CD4-positive, alpha-beta T cell treated with Interleukin-17A for 4 hours (primary cell): Measurements from ENCODE around the gene RINT1.
"Not testable (repeated sequence)": the region's sequence is repeated elsewhere in the genome, so short reads cannot be mapped to it uniquely, and the experiment has no call there.

Source experiments
- DNase-seq: peaks from one replicate; pipeline ENCODE4 v3.0.0-alpha.2; 2020; ENCODE audit warnings: mixed read lengths

Gene RINT1

GRCh38 chr7:105532709-105533460, 884 bp downstream of the RINT1 start:
- no peak for DNase-seq

GRCh38 chr7:105538339-105538738, 6.3 kb downstream of the RINT1 start:
- DNase-seq, result no peak

- DNase-seq, result no peak
These were observed 27.9 kb downstream of the RINT1 start for GRCh38 chr7:105559926-105560325.

GRCh38 chr7:105565190-105565589, 33.2 kb downstream of the RINT1 start:
- no peak for DNase-seq

- DNase-seq, result no peak
These were observed 35.0 kb downstream of the RINT1 start for GRCh38 chr7:105567024-105567423.

GRCh38 chr7:105567821-105568220, 35.8 kb downstream of the RINT1 start:
- DNase-seq, result no peak

- DNase-seq, result no peak
These were observed 39.9 kb downstream of the RINT1 start for GRCh38 chr7:105571891-105572290.

GRCh38 chr7:105577251-105577650, 45.2 kb downstream of the RINT1 start:
- DNase-seq, result no peak

GRCh38 chr7:105578496-105578895, 46.5 kb downstream of the RINT1 start:
- no peak for DNase-seq

- DNase-seq, result no peak
These were observed 48.2 kb downstream of the RINT1 start for GRCh38 chr7:105580022-105580740.

GRCh38 chr7:105581066-105581811, 49.2 kb downstream of the RINT1 start, which contains the start of gene EFCAB10:
Gene EFCAB10, minus strand, starts transcription at chr7:105581493. Its CDS starts 30 bp downstream, at chr7:105581463.
- DNase-seq, result peak; percentile 47

- DNase-seq, result no peak
These were observed 51.1 kb downstream of the RINT1 start for GRCh38 chr7:105583061-105583460.

- no peak for DNase-seq
These were observed 52.2 kb downstream of the RINT1 start for GRCh38 chr7:105584165-105584564.

GRCh38 chr7:105585850-105586500, 54.0 kb downstream of the RINT1 start:
- DNase-seq, result no peak

GRCh38 chr7:105587909-105588635, 56.1 kb downstream of the RINT1 start:
- DNase-seq, result no peak

GRCh38 chr7:105589356-105590077, 57.5 kb downstream of the RINT1 start:
- DNase-seq, result peak; percentile 51

GRCh38 chr7:105590793-105591192, 58.8 kb downstream of the RINT1 start:
- no peak for DNase-seq

GRCh38 chr7:105591522-105591921, 59.5 kb downstream of the RINT1 start:
- no peak for DNase-seq

GRCh38 chr7:105594034-105594433, 62.0 kb downstream of the RINT1 start:
- no peak for DNase-seq

GRCh38 chr7:105596866-105597265, 64.9 kb downstream of the RINT1 start:
- no peak for DNase-seq

- not testable (repeated sequence) for DNase-seq
These were observed 67.1 kb downstream of the RINT1 start for GRCh38 chr7:105599080-105599479.

GRCh38 chr7:105599551-105599950, 67.5 kb downstream of the RINT1 start:
- no peak for DNase-seq
